HepG2 (cell line): ENCODE measurements around the gene ITLN2. TPM values are rescaled to one million over a fixed set of nuclear protein-coding genes. Genes with fewer than 3 reads are reported as not detected.
"Not testable (repeated sequence)": the region's sequence is repeated elsewhere in the genome, so short reads cannot be mapped to it uniquely, and the experiment has no call there.

Experiments
- ATAC-seq: fragments of 200-7000 bp; cut with Tn5 transposase; 3 replicates; pipeline ENCODE4 v1.9.1; 2020; ENCODE audit warnings: mild to moderate bottlenecking, moderate library complexity
- BruUV-seq: library from RNA; stranded (reverse); fragments of 400-500 nt; replicated peaks from 2 replicates; lab custom pipeline; 2021; lab: Mats Ljungman, UMichigan
- CTCF ChIA-PET: fragments of 300-600 bp; formaldehyde crosslinking; extraction: SDS; loops from one replicate; lab custom pipeline; 2021; ENCODE audit warnings: low total read pairs, inconsistent platforms, low intra/inter-chr PET ratio; lab: Yijun Ruan, JAX
- POLR2A ChIA-PET: fragments of 350-600 bp; sonication (Branson Sonifier 250); formaldehyde crosslinking; loops from one replicate; lab custom pipeline; 2020; ENCODE audit warnings: antibody characterized with exemption, inconsistent platforms; lab: Yijun Ruan, JAX
- DNase-seq: peaks from one replicate; pipeline ENCODE4 v3.0.0-alpha.2; 2015; ENCODE audit warnings: low spot score
- FAIRE-seq: peaks from 3 replicates; lab custom pipeline; 2011; peaks lifted over from hg19 to GRCh38; lab: Jason Lieb, UNC
- H2AFZ ChIP-seq: one replicate; pipeline ENCODE4 v1.6.1; 2011; ENCODE audit warnings: low read length, inconsistent platforms
- H3K27ac ChIP-seq: fragments of 300-600 bp; 3 replicates; pipeline ENCODE4 v1.8.0; 2011; ENCODE audit warnings: mixed run types, mild to moderate bottlenecking, mixed read lengths, low read length, inconsistent platforms; ENCODE audit not compliant: insufficient read depth; ENCODE audit errors: extremely low read length
- H3K27me3 ChIP-seq, 2 experiments: fragments of 200-600 bp in 1 of 2; 2 replicates in 1 of 2; 3 replicates in 1 of 2; pipeline versions ENCODE4 v1.6.0 to v1.8.0; 2011; ENCODE audit warnings: low read length in 2 of 2, mild to moderate bottlenecking in 2 of 2, moderate library complexity in 2 of 2, inconsistent platforms in 1 of 2; ENCODE audit not compliant: insufficient read depth in 2 of 2, control insufficient read depth in 1 of 2
- H3K36me3 ChIP-seq, 2 experiments: fragments of 200-600 bp in 1 of 2; replicated peaks in 1 of 2; 2 replicates in 1 of 2; 3 replicates in 1 of 2; pipeline versions ENCODE4 v1.5.1 to v1.8.0; 2011; ENCODE audit warnings: low read length in 2 of 2, inconsistent platforms in 1 of 2; ENCODE audit not compliant: insufficient read depth in 2 of 2, control insufficient read depth in 1 of 2
- H3K4me1 ChIP-seq: 2 replicates; pipeline ENCODE4 v1.5.1; 2012; ENCODE audit warnings: low read length, inconsistent platforms; ENCODE audit not compliant: insufficient read depth
- H3K4me2 ChIP-seq: 2 replicates; pipeline ENCODE4 v1.6.0; 2011; ENCODE audit warnings: low read depth, low read length, inconsistent platforms
- H3K4me3 ChIP-seq, 3 experiments: fragments of 200-600 bp in 1 of 3; sonication (generic), shearing (Covaris generic) in 1 of 3; replicated peaks in 1 of 3; 2 replicates each; pipeline ENCODE4 v1.5.1; 2011 to 2016; ENCODE audit warnings: low read length in 3 of 3, inconsistent platforms in 2 of 3, low read depth in 2 of 3, mild to moderate bottlenecking in 2 of 3, control low read depth in 1 of 3, mixed read lengths in 1 of 3; ENCODE audit not compliant: insufficient read depth in 1 of 3
- H3K79me2 ChIP-seq: one replicate; pipeline ENCODE4 v1.6.1; 2011; ENCODE audit warnings: low read length, inconsistent platforms; ENCODE audit not compliant: insufficient read depth
- H3K9ac ChIP-seq: 2 replicates; pipeline ENCODE4 v1.6.0; 2011; ENCODE audit warnings: mild to moderate bottlenecking, low read depth, low read length, inconsistent platforms; ENCODE audit not compliant: insufficient read depth
- H3K9me3 ChIP-seq: 2 replicates; pipeline ENCODE4 v1.5.1; 2012; ENCODE audit warnings: mild to moderate bottlenecking, low read length
- H4K20me1 ChIP-seq: 2 replicates; pipeline ENCODE4 v1.6.0; 2011; ENCODE audit warnings: inconsistent platforms, mild to moderate bottlenecking, low read length, moderate library complexity; ENCODE audit not compliant: insufficient read depth
- FOXA3 ChIP-seq: IDR thresholded peaks from 2 replicates; pipeline ENCODE4 v1.6.1; 2016; ENCODE audit warnings: missing genetic modification reagents, missing compliant biosample characterization
- FOXP1 ChIP-seq, 2 experiments: fragments of 450-650 bp in 1 of 2; IDR thresholded peaks; 2 replicates each; pipeline ENCODE4 v1.6.1; 2017 to 2018; ENCODE audit warnings: antibody characterized with exemption in 1 of 2
- NR2F6 ChIP-seq, 2 experiments: IDR thresholded peaks; 2 replicates each; pipeline ENCODE4 v1.6.1; 2016; ENCODE audit warnings: antibody characterized with exemption in 1 of 2, mild to moderate bottlenecking in 1 of 2
- PITX1 ChIP-seq: sonication (generic); formaldehyde crosslinking; IDR thresholded peaks from 2 replicates; pipeline ENCODE4 v1.5.1; 2020; ENCODE audit warnings: mild to moderate bottlenecking, missing genetic modification reagents
- RARA ChIP-seq: IDR thresholded peaks from 2 replicates; pipeline ENCODE4 v1.6.1; 2016; ENCODE audit warnings: missing genetic modification reagents, missing compliant biosample characterization
- SCMH1 ChIP-seq: sonication (generic); formaldehyde crosslinking; IDR thresholded peaks from 2 replicates; pipeline ENCODE4 v1.9.0; 2021; ENCODE audit warnings: missing genetic modification reagents, mild to moderate bottlenecking, borderline replicate concordance
- SOX13 ChIP-seq, 3 experiments: fragments of 450-650 bp in 1 of 3; sonication (generic) in 1 of 3; formaldehyde crosslinking in 1 of 3; IDR thresholded peaks in 2 of 3; conservative IDR thresholded peaks in 1 of 3; 2 replicates each; pipeline versions ENCODE4 v1.5.0 to v1.6.1; 2016 to 2020; ENCODE audit warnings: antibody characterized with exemption in 1 of 3, mild to moderate bottlenecking in 1 of 3, missing compliant biosample characterization in 1 of 3, missing genetic modification reagents in 1 of 3, moderate library complexity in 1 of 3
- SOX6 ChIP-seq, 2 experiments: fragments of 450-650 bp in 1 of 2; sonication (generic) in 1 of 2; formaldehyde crosslinking in 1 of 2; IDR thresholded peaks; 2 replicates each; pipeline versions ENCODE4 v1.4.0 to v1.6.1; 2017 to 2020; ENCODE audit warnings: antibody characterized with exemption in 1 of 2, mild to moderate bottlenecking in 1 of 2, missing genetic modification reagents in 1 of 2
- ZNF720 ChIP-seq: sonication (generic); formaldehyde crosslinking; IDR thresholded peaks from 2 replicates; pipeline ENCODE4 v1.4.0; 2020; ENCODE audit warnings: missing genetic modification reagents
- WGBS: methylation state at CpG from one replicate; pipeline ENCODE4 v1.1.6; 2017; ENCODE audit warnings: low lambda C conversion rate; 5-methylcytosine and 5-hydroxymethylcytosine counted together
- in situ Hi-C: cut with HindIII; loops from 2 replicates; pipeline ENCODE4 v1.10.0; 2017; ENCODE audit warnings: low pct_unique_long_range_greater_than_20kb; ENCODE audit not compliant: extremely low pct_ligation_motif_present
- intact Hi-C: fragments of 100-400 bp; cut with micrococcal nuclease; formaldehyde crosslinking; loops from one replicate; pipeline ENCODE4 v1.10.0; 2022; ENCODE audit not compliant: unreplicated experiment
- polyA plus RNA-seq, 8 experiments: library from polyadenylated mRNA; depleted of rRNA in 3 of 8; stranded (reverse) in 7 of 8; unstranded in 1 of 8; fragments of >200 nt; fragmentation: Illumina TruSeq in 4 of 8; extraction: Trizol in 4 of 8; gene quantifications; 2 replicates each; pipeline versions ENCODE4 v1.2.1 to v1.2.3, GENCODE V29; 2011 to 2016; ENCODE audit warnings: low read depth in 4 of 8, missing spikeins in 1 of 8, mixed read lengths in 1 of 8; ENCODE audit not compliant: insufficient read depth in 1 of 8
- total RNA-seq, 5 experiments: library from RNA; depleted of rRNA; stranded (reverse); fragments of >200 nt; fragmentation: Illumina TruSeq; extraction: Trizol; gene quantifications; 2 replicates each; pipeline ENCODE4 v1.2.3, GENCODE V29; 2016; ENCODE audit warnings: low read depth in 1 of 5
- TF ChIP-seq, protein P1 (sequence below): IDR thresholded peaks from 2 replicates; pipeline ENCODE4 v1.6.1; 2016; ENCODE audit warnings: low read depth, missing genetic modification reagents, missing compliant biosample characterization
- TF ChIP-seq, protein P2 (sequence below): IDR thresholded peaks from 2 replicates; pipeline ENCODE4 v1.4.0; 2020; ENCODE audit warnings: mild to moderate bottlenecking, missing genetic modification reagents

Gene ITLN2
- total and polyA plus RNA-seq, 2 of the 13 experiments (the other 11 are each of a cell fraction or from before 2014, with no cell fraction given): not detected

DNA sequence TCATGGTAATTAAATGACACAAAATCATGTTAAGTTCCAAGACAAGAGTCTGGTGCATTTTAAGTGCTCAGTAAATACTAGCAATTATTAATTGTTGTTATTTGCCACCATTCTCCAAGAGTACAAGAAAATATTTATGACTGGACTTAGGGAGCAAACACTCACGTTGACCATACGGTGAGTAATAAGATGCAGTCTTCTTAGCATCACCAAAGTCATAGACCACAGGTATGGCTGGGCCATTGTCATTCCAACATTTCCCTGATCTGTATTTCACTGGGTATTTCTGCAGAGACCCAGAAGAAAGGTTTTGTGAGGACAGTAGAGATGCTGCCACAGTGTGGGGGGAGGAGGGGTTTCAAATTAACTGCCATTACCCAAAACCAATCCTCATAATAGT lies 4.7 kb downstream of the ITLN2 start (continued):
- TF ChIP-seq SCMH1 (CRISPR knock-in tag) (no peak), ZNF720 (CRISPR knock-in tag) (no peak)

DNA sequence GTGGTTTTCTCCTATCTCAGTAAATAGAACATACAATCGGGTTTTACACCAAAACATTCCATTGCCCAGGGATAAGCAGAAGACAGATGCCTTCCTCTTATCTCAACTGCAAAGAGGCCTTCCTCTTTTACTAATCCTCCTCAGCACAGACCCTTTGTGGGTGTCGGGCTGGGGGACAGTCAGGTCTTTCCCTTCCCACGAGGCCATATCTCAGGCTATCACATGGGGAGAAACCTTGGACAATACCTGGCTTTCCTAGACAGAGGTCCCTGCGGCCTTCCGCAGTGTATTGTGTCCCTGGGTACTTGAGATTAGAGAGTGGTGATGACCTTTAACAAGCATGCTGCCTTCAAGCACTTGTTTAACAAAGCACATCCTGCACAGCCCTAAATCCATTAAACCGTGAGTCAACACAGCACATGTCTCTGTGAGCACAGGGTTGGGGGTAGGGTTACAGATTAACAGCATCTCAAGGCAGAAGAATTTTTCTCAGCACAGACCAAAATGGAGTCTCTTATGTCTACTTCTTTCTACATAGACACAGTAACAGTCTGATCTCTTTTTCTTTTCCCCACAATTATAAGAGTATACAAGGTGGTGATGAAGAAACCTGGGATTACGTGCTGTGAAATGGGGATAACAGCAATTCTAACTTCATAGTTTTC lies 5.3 kb downstream of the ITLN2 start:
- H3K36me3 ChIP-seq; H3K79me2 ChIP-seq; H3K9me3 ChIP-seq; H3K9ac ChIP-seq; in situ Hi-C loops; POLR2A ChIA-PET; H3K27ac ChIP-seq; ATAC-seq; H3K4me3 ChIP-seq; BruUV-seq; intact Hi-C loops; FAIRE-seq; H3K4me2 ChIP-seq; H4K20me1 ChIP-seq; H2AFZ ChIP-seq; TF ChIP-seq NR2F6 (CRISPR knock-in tag; IDR thresholded peaks at IDR 0.05); FOXP1 (IDR thresholded peaks at IDR 0.05); SOX6 (IDR thresholded peaks at IDR 0.05): not testable (repeated sequence)
- CTCF ChIA-PET: interaction anchor here (0.7 kb wide), 1 partner anchor 115 kb away, joined by 3 read pairs; no protein-coding TSS in a partner anchor
- 8% methylated on average over 4 of the region's 7 CpGs for WGBS
- peaks cover 1 to 10% of the 10 kb centered on the region in 2 experiments; a peak in 3 of 5 replicates for H3K27me3 ChIP-seq
- H3K4me1 ChIP-seq: peaks cover 28% of the 10 kb centered on the region
- DNase-seq: peak; percentile 18
- TF ChIP-seq NR2F6 (IDR thresholded peaks at IDR 0.05) (0 out of 2 replicates have a peak, but pooled peaks have one; percentile 33), RARA (CRISPR knock-in tag) (peak; percentile 44; the same call in 1 of the 2 replicates), FOXP1 (CRISPR knock-in tag; IDR thresholded peaks at IDR 0.05) (0 out of 2 replicates have a peak, but pooled peaks have one; percentile 23), SOX13 (IDR thresholded peaks at IDR 0.05) (peak; percentile 44; the same call in 1 of the 2 replicates), SOX13 (CRISPR knock-in tag; conservative IDR thresholded peaks at IDR 0.05 in 1 of 2, IDR thresholded peaks at IDR 0.05 in 1 of 2) (peak in 1 of 2 experiments; percentile 75; a peak in 2 of 4 replicates), SOX6 (CRISPR knock-in tag; IDR thresholded peaks at IDR 0.05) (peak; percentile 28; the same call in 1 of the 2 replicates), FOXA3 (CRISPR knock-in tag) (0 out of 2 replicates have a peak, but pooled peaks have one; percentile 24), PITX1 (CRISPR knock-in tag) (peak; percentile 42; the same call in 1 of the 2 replicates)
- TF ChIP-seq, protein P1, sequence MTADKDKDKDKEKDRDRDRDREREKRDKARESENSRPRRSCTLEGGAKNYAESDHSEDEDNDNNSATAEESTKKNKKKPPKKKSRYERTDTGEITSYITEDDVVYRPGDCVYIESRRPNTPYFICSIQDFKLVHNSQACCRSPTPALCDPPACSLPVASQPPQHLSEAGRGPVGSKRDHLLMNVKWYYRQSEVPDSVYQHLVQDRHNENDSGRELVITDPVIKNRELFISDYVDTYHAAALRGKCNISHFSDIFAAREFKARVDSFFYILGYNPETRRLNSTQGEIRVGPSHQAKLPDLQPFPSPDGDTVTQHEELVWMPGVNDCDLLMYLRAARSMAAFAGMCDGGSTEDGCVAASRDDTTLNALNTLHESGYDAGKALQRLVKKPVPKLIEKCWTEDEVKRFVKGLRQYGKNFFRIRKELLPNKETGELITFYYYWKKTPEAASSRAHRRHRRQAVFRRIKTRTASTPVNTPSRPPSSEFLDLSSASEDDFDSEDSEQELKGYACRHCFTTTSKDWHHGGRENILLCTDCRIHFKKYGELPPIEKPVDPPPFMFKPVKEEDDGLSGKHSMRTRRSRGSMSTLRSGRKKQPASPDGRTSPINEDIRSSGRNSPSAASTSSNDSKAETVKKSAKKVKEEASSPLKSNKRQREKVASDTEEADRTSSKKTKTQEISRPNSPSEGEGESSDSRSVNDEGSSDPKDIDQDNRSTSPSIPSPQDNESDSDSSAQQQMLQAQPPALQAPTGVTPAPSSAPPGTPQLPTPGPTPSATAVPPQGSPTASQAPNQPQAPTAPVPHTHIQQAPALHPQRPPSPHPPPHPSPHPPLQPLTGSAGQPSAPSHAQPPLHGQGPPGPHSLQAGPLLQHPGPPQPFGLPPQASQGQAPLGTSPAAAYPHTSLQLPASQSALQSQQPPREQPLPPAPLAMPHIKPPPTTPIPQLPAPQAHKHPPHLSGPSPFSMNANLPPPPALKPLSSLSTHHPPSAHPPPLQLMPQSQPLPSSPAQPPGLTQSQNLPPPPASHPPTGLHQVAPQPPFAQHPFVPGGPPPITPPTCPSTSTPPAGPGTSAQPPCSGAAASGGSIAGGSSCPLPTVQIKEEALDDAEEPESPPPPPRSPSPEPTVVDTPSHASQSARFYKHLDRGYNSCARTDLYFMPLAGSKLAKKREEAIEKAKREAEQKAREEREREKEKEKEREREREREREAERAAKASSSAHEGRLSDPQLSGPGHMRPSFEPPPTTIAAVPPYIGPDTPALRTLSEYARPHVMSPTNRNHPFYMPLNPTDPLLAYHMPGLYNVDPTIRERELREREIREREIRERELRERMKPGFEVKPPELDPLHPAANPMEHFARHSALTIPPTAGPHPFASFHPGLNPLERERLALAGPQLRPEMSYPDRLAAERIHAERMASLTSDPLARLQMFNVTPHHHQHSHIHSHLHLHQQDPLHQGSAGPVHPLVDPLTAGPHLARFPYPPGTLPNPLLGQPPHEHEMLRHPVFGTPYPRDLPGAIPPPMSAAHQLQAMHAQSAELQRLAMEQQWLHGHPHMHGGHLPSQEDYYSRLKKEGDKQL (CRISPR knock-in tag): 0 out of 2 replicates have a peak, but pooled peaks have one; percentile 23
- TF ChIP-seq, protein P2, sequence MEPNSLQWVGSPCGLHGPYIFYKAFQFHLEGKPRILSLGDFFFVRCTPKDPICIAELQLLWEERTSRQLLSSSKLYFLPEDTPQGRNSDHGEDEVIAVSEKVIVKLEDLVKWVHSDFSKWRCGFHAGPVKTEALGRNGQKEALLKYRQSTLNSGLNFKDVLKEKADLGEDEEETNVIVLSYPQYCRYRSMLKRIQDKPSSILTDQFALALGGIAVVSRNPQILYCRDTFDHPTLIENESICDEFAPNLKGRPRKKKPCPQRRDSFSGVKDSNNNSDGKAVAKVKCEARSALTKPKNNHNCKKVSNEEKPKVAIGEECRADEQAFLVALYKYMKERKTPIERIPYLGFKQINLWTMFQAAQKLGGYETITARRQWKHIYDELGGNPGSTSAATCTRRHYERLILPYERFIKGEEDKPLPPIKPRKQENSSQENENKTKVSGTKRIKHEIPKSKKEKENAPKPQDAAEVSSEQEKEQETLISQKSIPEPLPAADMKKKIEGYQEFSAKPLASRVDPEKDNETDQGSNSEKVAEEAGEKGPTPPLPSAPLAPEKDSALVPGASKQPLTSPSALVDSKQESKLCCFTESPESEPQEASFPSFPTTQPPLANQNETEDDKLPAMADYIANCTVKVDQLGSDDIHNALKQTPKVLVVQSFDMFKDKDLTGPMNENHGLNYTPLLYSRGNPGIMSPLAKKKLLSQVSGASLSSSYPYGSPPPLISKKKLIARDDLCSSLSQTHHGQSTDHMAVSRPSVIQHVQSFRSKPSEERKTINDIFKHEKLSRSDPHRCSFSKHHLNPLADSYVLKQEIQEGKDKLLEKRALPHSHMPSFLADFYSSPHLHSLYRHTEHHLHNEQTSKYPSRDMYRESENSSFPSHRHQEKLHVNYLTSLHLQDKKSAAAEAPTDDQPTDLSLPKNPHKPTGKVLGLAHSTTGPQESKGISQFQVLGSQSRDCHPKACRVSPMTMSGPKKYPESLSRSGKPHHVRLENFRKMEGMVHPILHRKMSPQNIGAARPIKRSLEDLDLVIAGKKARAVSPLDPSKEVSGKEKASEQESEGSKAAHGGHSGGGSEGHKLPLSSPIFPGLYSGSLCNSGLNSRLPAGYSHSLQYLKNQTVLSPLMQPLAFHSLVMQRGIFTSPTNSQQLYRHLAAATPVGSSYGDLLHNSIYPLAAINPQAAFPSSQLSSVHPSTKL (CRISPR knock-in tag): peak; percentile 58
